ENCODE results near the gene C3orf70. TPM values are rescaled to one million over a fixed set of nuclear protein-coding genes. Genes with fewer than 3 reads are reported as not detected.
A peak's percentile ranks its signal among the peaks of the same experiment; 100 is the strongest.

The C3orf70 gene, protein sequence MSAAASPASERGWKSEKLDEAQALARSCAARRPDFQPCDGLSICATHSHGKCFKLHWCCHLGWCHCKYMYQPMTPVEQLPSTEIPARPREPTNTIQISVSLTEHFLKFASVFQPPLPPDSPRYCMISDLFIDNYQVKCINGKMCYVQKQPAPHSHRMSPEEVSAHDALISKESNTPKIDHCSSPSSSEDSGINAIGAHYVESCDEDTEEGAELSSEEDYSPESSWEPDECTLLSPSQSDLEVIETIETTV
- total RNA-seq (2014; rRNA removed; shearing (Covaris generic)), result not detected in 2 replicates

DNA sequence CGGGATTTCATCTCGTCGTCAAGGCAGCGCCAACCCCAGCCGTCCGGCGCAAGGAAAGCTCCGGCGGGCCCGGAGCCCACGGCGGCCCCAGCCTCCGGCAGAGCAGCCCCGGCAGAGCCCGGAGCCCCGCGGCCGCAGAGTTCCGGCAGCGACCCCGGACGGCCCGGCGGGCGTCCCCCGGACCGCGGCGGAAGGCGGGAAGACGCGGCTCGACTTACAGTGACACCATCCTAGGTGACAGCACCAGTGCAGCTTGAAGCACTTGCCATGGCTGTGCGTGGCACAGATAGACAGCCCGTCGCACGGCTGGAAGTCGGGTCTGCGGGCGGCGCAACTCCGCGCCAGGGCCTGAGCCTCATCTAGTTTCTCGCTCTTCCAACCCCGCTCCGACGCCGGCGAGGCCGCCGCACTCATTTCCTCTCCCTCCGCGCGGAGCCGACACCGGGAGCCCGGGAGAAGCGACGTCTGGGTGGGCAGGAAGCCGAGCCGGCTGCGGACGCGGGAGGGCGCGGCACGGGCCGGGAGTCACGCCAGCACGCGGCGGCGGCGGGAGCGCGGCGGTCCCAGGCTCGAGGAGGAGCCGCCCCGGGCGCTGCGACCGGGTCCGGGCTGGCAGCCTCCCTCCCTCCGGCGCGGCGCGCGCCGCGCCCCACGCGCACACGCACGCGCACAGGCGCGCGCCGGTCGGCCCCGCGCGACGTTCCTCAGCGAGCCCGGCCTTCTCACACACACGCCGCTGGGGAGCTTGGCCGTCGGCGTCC, at the start of gene C3orf70:
C3orf70 (minus strand) TSS at position 651 of the 761 bp plus-strand sequence; CDS start at position 414, 237 bp downstream.
- DNase-seq (ENCODE audit: low spot score), result peak; percentile 7

- DNase-seq (ENCODE audit: low spot score), result no peak
These were observed 47.8 kb upstream of the C3orf70 start for GRCh38 chr3:185200639-185201038.

- DNase-seq (ENCODE audit: low spot score), result no peak
These were observed 46.8 kb upstream of the C3orf70 start for GRCh38 chr3:185199671-185200070.

DNA sequence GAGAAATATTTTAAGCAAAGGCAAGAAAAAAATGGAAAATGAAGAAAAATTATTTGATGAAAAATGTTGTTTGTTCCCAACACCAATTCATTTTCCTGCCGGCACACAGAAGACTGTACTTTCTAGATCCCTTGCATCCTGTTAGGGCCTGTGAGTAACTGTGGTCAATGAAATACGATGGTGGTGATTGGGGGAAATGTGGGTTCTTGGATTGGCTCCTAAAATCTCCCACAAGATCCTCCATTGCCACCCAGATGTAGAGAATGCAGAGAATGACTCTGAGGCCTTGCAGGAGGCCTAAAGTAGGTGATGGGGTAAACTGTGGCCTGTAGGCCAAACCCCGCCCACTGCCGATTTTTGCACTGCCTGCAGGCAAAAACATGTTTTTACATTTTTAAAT, 46.3 kb upstream of the C3orf70 start:
- no peak for DNase-seq (ENCODE audit: low spot score)

- no peak for DNase-seq (ENCODE audit: low spot score)
These were observed 44.2 kb upstream of the C3orf70 start for GRCh38 chr3:185197068-185197467.

DNA sequence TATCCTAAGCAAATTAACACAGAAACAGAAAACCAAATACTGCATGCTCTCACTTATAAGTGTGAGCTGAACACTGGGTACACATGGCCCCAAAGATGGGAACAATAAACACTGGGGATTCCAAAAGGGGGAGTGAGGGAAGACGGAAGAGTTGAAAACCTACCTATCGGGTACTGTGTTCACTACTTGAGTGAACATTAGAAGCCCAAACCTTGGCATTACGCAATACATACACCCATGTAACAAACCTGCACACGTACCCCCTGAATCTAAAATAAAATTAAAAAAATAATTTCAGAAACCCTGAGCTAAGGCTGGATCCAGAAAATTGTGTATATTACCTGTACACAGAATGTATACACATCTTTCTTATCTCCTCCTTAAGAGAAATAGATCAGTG, 42.8 kb upstream of the C3orf70 start:
- no peak for DNase-seq (ENCODE audit: low spot score)

GRCh38 chr3:185188816-185189215, 36.0 kb upstream of the C3orf70 start:
- no peak for DNase-seq (ENCODE audit: low spot score)

DNA sequence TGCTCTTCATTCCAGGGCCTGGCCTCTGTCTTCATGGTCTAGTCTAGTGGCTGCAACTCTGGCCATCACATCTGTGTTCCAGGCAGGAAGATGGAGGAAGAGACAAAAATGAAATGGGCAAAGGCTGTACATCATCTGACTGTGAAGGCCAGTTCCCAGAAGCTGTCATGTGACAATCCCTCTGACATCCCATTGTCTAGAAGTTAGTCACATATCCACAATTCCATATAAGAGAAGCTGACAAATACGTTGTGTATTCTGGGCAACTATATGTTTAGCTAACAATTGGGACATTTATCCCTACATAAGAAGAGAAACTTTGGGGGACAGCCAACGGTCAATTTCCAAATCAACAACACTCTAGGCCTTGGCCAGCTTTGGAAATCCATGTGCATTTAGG, 34.5 kb upstream of the C3orf70 start:
- no peak for DNase-seq (ENCODE audit: low spot score)

DNA sequence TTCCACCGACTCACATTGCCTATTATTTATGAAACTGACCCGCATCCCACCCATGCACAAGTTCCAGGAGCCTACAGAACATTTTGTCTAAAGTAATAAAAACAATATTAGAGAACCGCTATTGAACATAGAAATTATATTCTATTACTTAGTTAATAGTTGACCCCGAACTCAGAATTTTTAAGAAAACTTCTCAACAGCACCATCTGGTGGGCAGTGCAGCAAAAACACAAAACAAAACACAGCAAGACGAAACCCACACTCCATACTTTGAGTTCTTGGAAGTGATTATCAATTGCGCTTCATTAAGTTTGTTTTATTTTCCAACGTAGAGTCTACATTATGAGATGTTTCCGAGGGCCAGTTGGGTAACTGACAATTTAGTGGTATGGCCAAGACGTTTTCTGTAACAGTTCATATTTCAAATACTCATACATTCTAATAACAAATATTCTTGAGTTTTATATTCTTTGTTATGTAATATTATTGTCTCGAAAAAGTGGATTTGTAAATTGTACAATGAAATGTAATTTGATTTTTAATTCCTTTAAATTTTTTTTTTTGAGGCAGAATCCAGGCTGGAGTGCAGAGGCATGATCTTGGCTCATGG, 24.0 kb upstream of the C3orf70 start:
- peak; percentile 58 for DNase-seq (ENCODE audit: low spot score)

GRCh38 chr3:185175370-185175987, 22.6 kb upstream of the C3orf70 start:
- peak; percentile 39 for DNase-seq (ENCODE audit: low spot score)

DNA sequence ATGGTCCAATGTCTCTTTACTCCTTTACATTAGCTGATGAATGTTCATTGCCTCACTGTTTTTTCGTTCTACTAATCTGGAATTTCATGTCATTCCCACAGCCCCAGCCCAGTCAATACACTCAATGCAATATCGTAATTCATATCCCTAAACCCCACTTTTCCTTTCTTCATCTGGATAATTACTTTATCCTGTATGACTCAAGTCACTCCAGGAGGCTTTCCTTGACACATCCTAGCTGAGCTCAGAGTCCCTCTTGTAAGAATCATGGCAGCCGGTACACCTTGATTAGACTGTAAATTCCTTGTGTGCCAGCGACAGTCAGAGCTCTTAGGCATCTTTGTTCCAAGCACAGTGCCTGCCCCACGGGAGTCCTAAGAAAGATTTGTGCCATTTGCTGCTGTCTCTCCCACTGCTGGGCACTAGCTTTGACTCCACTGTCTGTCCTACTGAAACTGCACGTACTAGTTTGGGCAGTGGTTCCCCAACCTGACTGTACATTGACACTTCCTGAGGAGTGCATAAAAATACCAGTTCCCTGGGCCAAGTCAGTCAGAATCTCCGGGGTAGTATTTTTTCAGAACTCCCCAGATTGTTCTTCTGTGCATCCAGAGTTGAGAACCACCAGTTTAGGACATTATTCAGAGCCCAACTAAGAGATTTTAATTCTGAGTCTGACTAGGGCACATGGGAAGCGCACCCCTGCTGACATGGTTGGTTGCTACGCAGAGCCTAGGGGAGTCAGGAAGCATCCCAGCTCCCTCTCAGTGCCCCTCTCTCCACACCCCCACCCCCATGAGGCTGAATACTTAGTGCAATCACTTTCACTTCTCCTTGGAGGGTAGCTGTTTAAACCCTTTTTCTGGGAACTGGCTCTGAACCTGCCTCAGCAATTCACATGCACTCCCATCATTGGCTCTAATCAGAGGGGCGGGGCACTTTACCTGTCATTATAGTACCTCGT, 19.5 kb upstream of the C3orf70 start:
- DNase-seq (ENCODE audit: low spot score), result no peak

DNA sequence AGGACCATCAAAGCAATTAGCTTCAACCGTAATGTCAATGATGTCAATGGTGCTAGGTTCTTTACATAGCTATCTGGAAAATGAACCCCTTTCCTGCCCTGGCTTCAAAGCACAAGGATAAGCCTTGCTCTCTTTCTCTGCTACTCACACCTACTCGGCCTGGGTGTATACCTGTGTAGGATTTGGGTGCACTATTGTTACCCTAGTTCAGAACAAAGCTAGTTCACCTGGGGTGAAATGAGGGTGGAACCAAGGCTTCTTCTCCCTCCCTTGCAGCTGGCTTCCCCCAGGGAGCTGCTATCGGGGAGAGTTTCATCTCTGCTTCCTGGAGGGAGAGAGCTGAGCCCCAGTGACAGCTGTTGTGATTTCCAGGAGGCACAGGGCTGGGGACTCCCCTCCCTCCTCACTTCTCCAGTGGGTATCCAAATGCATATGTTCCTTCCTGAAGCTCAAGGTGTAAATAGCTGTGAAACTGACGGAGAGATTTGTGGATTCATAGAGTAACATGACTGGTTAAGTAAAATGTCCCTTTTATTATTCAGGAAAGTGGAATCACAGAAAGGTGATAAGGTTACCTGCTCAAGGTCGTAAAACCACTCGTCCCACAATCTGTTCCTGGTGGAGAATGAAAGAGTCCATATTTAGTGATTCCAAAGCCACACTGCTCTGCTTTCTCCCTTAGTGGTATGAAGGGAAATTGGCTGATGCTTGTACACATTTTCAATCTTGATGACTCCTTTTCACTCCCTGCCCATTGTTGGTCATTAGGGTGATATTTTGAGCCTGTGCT, 11.8 kb upstream of the C3orf70 start:
- DNase-seq (ENCODE audit: low spot score), result no peak

DNA sequence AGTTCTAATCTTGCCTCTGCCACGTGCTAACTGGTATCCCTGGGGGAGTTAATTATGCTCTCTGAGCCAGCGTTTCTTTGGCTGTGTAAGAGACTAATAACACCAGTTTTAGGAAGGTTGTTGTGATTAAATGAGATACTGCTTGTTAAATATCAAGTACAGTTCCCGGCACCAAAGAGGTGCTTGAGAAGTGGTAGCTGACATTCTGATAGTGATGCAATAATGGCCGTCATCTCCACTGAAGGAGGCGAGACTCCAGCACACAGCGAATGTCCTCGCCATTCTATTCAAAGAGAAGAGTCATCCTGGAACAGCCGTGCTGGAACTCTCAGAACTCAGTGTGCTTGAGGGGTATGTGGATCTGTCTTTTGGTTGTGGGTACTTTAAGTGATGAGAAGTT, 9.8 kb upstream of the C3orf70 start:
- no peak for DNase-seq (ENCODE audit: low spot score)

DNA sequence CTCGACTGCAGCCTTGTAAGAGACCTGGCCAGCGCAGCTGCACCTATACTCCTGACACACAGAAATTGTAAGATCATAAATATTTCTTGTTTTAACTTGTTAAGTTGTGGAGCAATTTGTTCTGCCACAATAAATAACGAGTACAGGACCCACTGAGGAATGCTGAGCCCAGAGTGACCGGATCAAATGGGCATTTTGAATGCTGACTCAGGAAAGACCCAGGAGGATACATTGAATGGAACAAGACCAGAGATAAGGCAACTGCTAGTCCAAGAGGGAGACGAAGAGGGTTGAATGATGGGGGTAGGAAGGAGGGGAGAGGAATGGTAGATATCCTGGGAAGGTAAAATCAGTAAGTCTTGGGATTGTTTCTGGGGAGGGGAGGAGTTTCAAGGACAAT, 8.9 kb upstream of the C3orf70 start:
- no peak for DNase-seq (ENCODE audit: low spot score)

DNA sequence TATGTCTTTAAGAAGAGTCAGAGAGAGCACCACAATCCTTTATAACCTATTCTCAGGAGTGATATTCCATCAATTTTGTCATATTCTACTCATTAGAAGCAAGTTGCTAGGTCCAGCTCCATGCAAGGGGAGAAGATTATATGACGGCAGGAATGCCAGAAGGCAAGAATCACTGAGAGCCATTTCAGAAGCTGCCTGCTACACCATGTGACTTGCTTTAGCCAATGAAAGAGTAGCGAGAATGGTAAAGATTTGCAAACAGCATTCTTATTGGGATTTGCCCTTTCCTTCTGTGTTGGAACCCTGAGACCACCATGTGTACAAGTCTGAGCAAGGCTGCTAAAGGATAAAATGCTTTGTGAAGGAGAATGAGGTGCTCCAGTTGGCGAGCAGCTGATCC, 4.5 kb upstream of the C3orf70 start:
- no peak for DNase-seq (ENCODE audit: low spot score)

GRCh38 chr3:185155678-185156077, 2.8 kb upstream of the C3orf70 start:
- no peak for DNase-seq (ENCODE audit: low spot score)

GRCh38 chr3:185153861-185154629, 1.2 kb upstream of the C3orf70 start:
- no peak for DNase-seq (ENCODE audit: low spot score)

DNA sequence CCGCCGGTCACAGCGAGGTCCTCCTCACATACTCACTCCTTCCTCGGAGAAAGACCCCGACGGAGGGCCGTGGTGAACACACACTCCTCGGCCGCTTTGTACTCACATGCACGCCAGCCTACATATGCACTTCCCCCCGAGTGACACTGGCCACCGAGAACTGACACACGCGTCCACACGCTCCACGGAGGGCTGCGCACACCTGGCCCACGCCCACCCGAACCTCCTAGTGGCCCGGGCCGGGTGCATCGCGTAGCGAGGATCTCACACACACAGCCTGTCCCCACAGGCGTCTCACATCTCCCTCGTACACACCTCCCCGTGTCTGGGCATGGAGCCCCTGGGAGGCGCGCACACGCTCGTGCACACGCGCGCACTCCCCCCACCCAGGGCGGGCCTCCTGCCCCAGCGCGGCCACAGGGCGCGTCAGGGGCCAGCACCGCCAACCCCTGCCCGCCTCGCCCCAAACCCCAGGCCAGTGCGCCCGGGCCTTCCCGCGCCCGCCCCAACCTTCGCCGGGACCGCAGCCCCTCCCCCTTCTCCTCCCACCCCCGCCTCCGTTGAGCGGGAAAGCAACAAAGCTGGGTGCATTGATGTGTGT, 411 bp upstream of the C3orf70 start:
- no peak for DNase-seq (ENCODE audit: low spot score)

DNA sequence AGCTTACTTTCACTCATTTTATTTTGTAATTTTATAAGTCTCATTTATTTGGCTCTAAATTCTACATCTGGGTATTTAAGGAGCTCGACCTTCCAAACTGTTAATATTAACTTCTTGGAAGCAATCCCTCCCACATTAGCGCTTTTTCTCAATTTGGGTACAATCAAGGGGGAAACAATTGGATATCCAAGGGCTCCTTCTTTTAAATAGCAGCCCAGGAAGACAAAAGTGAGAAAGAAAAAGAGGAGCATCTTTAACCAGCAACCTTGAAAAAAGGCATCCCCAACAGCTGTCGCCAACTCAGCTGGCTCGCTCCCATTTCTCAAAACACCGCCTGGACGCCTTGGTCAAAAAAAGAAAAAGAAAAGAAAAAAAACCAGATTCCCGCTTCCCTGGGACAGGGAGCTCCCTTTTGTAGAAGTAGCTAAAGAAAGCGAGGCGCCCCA, 873 bp downstream of the C3orf70 start:
- DNase-seq (ENCODE audit: low spot score), result no peak
